ENCODE data around the gene ABI3. TPM values are rescaled to one million over a fixed set of nuclear protein-coding genes. Genes with fewer than 3 reads are reported as not detected.
"Not testable (repeated sequence)": the region's sequence is repeated elsewhere in the genome, so short reads cannot be mapped to it uniquely, and the experiment has no call there.

ABI3 gene, protein sequence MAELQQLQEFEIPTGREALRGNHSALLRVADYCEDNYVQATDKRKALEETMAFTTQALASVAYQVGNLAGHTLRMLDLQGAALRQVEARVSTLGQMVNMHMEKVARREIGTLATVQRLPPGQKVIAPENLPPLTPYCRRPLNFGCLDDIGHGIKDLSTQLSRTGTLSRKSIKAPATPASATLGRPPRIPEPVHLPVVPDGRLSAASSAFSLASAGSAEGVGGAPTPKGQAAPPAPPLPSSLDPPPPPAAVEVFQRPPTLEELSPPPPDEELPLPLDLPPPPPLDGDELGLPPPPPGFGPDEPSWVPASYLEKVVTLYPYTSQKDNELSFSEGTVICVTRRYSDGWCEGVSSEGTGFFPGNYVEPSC
- total RNA-seq (2014; rRNA removed; shearing (Covaris generic)), result not detected in 2 replicates
- polyA plus RNA-seq (2014; cell fraction: nucleus; rRNA removed), result not detected in 2 replicates

DNA sequence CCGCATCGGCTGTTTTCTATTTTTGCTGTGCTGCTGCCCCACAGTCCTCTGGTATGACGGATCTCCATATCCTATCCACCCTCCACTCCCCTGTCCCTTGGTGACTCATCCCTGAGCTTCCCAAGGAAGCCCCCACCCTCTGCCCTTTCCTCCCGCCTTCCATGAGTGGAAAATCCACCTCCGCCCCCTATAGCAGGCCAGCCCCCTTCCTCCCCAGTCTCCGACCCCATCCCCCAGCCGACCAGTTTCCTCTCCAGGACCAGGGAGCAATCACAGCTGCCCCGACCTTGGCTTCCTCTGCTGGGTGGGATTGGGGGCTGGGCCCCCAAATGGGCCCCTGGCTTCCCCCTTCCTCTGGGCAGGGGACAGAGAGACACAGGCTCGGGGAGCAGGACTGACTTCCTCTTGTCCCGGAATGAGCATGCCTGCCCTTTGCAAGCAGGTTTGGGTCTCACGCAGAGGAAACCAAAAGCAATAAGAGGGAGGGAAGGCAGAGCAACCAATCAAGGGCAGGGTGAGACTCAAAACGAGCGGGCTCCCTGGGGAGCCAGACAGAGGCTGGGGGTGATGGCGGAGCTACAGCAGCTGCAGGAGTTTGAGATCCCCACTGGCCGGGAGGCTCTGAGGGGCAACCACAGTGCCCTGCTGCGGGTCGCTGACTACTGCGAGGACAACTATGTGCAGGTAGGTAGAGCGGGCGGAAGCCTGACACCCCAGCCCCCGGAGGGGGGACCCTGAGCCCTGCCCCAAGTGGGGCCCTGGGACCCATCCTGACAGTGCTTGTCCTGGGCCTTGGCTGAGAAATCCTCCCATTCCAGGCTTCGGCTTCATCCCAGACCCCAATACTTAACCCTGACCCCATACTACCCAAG lies at the start of gene ABI3, which contains the start of gene GNGT2:
Gene ABI3, plus strand, starts transcription at position 550 of the 872 bp plus-strand sequence. Its CDS starts 18 bp downstream, at position 568.
Gene GNGT2, minus strand, starts transcription at position 417 of the 872 bp plus-strand sequence. CDS start 3,152 bp downstream, outside the sequence.
- no peak for DNase-seq (ENCODE audit: extremely low read depth, low read depth)

DNA sequence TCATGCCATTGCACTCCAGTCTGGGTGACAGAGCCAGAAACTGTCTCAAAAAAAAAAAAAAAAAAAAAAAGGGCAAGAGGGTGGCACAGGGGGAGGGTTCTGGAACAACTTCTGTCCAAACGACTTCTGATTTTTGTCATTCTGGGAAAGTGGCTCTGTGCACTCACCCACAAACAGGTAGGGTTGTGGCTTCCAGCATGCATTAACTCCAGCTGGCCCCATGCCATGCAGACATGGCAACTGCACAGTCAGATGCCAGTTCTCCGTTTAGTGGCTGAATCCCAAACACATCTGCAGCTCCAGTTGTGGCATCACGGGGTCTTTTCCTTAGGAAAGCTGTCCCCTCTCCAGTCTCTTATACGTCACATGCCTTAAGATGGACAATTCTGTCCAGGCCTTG lies 47.6 kb upstream of the ABI3 start:
- no peak for DNase-seq (ENCODE audit: extremely low read depth, low read depth)

DNA sequence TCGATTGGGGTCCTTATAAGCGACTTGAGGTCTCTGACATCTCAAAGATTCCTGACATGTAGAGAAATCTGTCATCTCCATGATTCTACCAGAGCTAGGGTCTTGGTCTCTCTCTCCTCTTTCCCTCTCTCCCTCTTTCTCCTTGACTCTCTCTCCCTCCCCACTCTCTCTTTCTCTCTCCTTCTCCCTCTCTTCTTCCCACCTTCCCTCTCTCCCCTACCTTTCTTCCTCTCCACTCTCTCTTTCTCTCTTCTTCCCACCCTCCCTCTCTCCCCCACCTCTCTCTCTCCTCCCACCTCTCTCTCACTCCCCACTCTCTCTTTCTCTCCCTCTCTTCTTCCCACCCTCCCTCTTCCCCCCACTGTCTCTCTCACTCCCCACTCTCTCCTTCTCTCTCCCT lies 45.4 kb upstream of the ABI3 start:
- no peak for DNase-seq (ENCODE audit: extremely low read depth, low read depth)

DNA sequence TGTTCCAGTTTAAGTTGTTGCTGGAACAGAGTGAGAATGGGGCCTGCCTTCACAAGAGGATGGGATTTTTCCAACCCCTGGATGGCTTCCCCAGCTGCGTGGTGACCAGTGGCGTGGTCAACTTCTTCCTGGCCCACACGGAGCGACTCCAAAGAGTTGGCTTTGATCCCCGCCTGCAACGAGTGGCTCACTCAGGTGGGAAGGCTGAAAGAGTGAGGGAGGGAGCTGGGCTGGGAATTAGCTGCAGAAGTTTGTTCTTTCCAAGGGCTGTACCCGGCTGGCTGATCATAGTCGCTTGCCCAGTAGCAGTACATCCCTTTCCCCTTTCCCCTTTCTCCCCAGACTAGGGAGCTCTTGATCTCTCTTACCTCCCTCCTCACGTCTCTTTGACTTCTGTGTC lies 41.8 kb upstream of the ABI3 start:
- DNase-seq (ENCODE audit: extremely low read depth, low read depth), result no peak

DNA sequence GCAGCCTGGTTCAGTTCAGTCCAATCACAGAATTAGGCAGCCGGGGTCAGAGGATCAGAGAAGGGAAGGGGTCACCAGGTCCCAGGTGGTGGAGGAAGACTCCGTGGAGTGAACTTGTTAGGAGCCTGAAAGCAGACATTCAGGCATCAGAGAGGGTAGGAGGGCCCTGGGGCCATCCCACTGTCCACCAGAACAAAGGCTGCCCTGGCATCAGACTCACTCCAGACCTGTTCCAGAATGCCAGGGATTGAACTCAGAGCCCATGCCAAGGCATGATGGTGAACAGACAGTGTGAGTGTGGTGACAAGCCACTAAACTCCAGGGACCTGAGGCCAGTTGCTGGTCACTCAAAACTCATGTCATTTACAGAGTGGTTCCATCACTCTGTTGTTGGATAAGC lies 40.3 kb upstream of the ABI3 start:
- no peak for DNase-seq (ENCODE audit: extremely low read depth, low read depth)

DNA sequence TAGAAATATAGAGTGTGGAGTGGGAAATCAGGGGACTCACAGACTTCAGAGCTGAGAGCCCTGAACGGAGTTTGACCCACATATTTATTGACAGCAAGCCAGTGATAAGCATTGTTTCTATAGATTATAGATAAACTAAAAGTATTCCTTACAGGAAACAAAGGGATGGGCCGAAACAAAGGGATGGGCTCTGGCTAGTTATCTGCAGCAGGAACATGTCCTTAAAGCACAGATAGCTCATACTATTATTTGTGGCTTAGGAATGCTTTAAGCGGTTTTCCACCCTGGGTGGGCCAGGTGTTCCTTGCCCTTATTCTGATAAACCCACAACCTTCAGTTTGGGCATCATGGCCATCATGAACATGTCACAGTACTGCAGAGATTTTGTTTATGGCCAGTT lies 39.8 kb upstream of the ABI3 start:
- DNase-seq (ENCODE audit: extremely low read depth, low read depth), result not testable (repeated sequence)

DNA sequence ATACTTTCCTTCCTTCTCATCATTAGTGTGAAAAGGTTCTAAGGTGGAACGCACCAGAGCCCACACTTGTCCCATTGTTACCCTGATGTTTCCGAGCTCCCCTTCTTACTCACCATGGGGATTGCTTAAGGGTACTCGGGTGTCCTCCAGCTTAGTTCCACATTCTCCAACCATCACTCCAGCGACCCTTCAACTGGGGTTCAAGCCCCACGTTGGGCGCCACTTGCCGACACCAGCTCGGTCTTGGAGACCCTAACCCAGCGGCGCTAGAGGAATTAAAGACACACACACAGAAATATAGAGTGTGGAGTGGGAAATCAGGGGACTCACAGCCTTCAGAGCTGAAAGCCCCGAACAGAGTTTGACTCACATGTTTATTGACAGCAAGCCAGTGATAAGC lies 34.5 kb upstream of the ABI3 start:
- DNase-seq (ENCODE audit: extremely low read depth, low read depth), result not testable (repeated sequence)

DNA sequence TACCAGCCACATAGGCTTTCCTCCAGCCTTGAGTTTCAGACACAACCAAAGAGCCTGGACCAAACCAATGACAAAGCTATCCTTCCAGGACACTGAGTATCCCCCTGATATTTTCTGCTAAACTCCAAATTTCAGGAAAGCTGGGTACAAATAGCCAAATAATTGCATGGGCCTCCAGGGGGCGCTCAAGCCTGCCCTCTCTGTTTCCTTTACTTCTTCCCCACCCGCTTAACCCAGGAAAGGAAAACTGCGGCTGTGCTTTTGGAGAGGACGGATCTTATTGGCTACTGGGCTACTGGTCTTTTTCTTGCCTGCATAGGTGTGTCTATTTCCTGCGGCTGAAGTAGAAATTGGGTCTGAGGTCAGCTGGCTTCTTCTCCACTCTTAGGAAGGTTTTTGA lies 30.2 kb upstream of the ABI3 start:
- DNase-seq (ENCODE audit: extremely low read depth, low read depth), result peak; percentile 62

DNA sequence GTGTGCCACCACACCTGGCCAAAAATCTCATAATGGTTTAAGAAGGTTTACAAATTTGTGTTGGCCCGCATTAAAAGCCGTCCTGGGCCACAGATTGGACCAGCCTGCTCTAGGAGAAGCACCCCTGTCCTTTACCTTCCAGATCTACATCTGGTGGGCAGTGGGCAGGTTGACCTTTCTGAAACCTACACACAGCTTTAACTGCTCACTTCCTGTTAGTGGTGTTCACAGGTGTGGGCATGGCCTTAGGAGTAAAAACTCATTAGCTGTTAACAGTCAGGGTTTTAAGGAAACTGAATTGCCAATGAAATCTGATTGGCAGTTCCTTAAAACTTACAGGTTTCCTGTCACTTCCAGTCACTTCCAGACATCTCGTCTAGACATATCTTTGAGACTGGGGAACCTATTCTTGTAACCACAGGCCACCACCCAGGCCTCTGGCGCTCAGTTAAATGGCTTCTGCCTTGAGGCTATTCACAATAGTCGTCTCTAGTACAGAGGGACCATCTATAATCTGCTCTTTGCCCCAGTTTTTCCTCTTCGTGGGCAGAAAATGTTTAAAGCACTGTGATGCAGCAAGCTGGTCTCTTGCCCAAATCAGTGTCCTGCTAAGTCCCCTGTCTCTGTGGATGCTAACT lies 29.4 kb upstream of the ABI3 start:
- DNase-seq (ENCODE audit: extremely low read depth, low read depth), result no peak

DNA sequence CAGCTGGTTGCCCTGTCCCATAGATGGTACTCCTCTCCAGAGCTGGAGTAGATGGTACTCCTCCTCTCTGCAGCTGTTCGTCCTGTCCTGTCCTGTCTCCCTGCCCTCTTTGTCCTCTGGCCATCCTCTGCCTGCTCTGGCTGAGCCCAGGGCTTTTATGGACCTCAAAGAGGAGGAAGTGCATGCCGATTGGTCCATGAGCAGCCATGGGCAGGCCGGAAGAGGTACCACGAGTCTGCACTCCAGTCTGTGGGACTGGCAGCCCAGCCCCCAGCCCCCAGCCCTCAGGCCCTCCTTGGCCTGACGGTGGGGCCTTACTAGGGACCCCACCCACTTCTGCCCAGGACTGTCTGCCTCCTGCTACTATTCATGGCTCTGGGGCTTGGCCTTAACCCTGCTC lies 27.2 kb upstream of the ABI3 start:
- no peak for DNase-seq (ENCODE audit: extremely low read depth, low read depth)

DNA sequence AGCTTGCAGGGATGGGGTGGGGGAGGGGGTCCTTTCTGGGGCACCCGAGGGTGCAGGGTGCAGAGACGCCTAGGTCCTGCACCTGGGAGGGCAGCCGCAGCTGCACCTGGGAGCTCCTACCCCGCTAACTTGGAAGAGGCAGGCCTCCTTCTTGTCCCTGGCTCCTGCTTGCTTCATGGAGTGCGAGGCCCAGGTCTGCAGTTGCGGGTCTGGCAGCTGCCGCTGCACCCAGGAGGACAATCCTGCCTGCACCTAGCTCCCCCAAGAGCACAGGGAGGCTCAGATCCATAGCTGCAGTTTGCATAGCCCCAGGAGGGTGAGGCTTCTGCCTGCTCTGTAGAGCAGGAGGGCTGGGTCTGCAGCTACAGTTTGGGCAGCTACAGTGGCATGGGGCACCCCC lies 26.7 kb upstream of the ABI3 start:
- no peak for DNase-seq (ENCODE audit: extremely low read depth, low read depth)

DNA sequence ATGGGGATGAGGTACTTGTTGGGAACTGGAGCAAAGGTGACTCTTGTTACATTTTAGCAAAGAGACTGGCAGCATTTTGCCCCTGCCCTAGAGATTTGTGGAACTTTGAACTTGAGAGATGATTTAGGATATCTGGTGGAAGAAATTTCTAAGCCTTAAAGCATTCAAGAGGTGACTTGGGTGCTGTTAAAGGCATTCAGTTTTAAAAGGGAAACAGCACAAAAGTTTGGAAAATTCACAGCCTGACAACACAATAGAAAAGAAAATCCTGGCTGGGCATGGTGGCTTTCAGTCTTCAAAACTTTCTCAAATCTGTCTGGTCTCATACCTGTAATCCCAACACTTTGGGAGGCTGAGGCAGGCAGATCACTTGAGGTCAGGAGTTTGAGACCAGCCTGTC lies 26.0 kb upstream of the ABI3 start:
- not testable (repeated sequence) for DNase-seq (ENCODE audit: extremely low read depth, low read depth)

DNA sequence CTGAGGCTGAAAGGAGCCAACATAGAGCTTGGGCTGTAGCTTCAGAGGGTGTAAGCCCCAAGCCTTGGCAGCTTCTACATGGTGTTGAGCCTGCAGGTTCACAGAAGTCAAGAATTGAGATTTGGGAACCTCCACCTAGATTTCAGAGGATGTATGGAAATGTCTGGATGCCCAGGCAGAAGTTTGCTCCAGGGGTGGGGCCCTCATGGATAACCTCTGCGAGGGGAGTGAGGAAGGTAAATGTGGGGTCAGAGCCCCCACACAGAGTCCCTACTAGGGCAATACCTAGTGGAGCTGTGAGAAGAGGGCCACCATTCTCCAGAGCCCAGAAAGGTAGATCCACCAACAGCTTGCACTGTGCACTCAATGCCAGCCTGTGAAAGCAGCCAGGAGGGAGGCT lies 25.1 kb upstream of the ABI3 start:
- not testable (repeated sequence) for DNase-seq (ENCODE audit: extremely low read depth, low read depth)

DNA sequence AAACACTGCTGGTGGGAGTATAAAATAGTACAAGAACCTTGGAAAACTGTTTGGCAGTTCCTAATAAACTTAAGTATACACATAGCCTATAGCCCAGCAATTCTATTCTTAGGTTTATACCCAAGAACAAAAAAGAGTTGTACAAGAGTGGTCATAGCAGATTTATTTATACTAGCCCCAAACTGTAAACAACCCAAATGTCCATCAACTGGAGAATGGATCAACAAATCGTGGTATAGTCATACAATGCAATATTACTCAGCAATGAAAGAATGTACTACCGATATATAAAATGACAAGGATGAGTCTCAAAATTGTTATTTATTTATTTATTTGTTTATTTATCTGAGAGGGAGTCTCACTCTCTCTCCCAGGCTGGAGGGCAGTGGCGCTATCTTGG lies 23.2 kb upstream of the ABI3 start:
- no peak for DNase-seq (ENCODE audit: extremely low read depth, low read depth)

DNA sequence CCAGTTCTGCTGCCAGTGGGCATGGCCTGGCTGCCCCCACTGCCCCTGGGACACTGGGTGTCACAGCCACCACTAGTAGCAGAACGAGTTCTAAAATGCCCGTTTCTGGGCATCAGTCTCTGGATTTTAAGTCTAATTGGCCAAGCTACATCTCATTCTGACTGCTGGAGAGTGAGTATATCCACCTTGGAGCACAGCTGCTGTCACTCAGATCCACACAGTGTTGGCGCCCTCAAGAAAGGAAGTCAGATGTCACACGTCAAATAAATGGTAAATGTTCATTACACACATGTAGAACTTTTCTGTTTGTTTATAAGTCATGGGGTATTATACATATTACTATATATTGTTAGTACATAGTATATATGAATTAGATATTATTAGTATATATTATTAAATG lies 19.6 kb upstream of the ABI3 start:
- no peak for DNase-seq (ENCODE audit: extremely low read depth, low read depth)

DNA sequence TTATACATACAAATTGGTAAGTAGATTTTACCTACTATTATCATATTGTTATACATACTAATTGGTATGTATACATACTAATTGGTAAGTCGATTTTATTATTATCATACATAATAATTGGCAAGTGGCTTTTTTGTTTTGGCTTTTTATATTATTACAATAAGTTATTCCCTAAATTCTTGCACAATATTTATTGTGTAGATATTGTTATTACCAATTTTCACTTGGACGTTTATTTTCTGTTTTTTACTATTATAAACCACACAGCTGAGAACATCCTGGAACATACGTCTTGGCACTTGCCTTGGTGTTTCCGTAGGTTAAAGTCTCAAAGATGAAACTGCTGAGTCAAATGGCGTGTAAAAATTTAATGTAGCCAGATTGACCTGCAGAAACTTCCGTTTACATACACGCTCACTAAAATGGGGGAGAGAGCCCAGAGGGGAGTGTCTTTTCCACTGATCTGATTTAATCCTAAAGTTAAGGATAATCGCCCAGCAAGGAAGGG lies 19.0 kb upstream of the ABI3 start:
- no peak for DNase-seq (ENCODE audit: extremely low read depth, low read depth)

DNA sequence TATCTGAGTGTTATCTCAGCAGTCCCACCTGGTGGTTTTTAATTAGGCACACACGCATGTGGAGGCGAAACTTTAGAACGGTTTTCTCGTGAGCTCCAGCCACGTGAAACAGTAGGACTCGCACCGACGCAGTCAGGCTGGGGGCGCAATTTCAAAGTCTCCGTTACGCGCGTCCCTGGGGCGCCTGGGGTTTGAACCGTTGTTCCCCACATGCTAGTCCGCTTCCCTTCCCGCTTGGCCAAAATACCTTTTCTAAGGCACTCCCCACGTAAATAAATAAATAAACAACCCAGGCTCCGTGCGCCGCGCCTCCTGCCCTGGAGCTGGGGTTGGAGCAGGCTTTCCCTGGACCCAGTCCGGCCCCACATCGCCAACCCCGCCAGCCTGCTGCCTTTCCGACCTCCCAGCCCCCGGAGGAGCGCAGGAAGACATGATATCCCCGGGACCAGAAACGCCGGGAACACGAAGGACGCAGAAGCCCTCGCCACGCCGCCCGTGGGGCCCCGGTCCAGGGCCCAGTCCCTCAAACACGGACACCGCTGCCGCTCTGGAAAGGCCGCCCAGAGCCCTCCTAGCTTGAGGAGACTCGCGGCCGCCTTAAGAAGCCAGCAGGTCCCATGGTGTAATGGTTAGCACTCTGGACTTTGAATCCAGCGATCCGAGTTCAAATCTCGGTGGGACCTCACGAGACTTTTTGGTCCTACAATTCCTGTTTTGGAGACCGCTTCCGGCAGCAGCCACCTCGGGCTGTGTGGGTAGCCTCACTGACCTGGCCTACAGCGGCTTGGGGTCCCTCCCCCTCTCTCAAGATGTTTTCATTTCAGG lies 18.4 kb upstream of the ABI3 start:
- DNase-seq (ENCODE audit: extremely low read depth, low read depth), result peak; percentile 94

DNA sequence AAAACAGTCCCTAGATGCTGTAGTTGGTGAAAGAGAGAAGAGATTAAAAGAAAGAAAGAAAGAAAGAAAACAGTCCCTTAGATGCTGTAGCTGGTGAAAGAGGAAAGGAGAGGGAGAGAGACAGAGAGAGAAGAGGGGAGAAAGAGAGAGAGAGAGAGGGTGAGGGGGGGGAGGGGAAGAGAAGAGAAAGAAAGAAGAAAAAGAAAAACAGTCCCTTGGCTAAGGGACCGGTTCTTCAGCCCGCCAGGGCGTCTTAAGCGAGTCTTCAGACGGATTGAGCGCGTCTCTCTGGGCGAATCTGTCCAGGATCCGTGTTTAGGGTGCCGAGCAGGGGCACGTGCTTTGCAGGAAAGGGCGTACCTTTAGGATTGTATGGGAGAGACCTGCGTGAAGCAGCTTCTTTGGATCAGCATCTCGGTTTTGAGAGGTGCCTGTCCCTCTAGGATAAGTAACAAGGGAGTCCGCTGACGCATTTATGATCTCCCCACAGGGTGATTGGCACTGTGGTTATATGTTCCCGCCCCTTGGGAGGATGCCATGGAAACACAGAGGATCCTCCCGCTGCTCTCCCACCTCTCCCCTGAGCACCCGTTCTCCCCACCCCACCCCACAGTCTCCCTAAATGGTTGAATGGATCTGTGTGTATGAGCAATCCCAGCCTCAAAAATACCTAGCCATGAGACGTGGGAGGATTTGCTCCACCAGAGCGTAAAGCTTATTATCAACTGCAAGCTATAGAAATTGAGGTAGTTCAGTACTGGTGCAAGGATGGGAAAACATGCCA lies 16.8 kb upstream of the ABI3 start:
- DNase-seq (ENCODE audit: extremely low read depth, low read depth), result no peak

DNA sequence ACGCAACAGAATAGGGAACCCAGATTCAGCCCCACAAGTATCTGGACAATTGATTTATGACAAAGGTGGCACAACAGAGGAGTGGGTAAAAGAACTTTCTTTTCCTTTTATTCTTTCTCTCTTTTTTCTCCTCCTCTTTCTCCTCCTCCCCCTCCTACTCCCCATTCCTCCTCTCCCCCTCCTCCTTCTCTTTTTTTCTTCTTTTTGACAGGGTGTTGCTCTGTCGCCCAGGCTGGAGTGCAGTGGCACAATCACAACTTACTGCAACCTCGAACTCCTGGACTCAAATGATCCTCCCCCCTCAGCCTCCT lies 16.3 kb upstream of the ABI3 start:
- no peak for DNase-seq (ENCODE audit: extremely low read depth, low read depth)
